Activated T-helper 1 cell treated with anti-CD3 and anti-CD28 coated beads, Interleukin-2, amount 50 U/mL, for 16 hours (primary cell): Measurements from ENCODE around the gene OOSP4B.
"Not testable (repeated sequence)": the region's sequence is repeated elsewhere in the genome, so short reads cannot be mapped to it uniquely, and the experiment has no call there.

Source experiments
- DNase-seq, 2 donors: peaks; one replicate each; pipeline ENCODE4 v3.0.0-alpha.2; 2020; ENCODE audit warnings: low read depth in 1 of 2, low spot score in 1 of 2

Gene OOSP4B

DNA sequence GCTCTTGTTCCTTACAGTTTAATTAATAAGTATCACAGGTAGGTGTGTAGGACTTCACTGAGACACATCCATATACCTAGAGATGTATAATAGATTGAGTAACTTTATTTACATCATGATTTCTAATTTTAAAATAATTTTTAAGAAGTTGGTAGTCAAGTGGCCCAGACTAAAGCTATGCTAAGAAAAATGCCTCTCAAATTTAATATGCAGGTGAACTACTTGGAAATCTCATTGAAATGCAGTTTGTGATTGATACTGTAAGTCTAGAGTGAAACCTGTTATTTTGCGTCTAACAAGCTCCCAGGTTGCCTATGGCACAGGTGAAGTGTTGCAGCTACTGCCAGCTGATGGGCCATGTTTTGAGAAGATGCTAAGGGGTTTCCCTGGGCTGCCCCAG lies at the start of gene OOSP4B:
Gene OOSP4B (plus strand): TSS at position 301 of the 400 bp plus-strand sequence.
- DNase-seq: no peak

DNA sequence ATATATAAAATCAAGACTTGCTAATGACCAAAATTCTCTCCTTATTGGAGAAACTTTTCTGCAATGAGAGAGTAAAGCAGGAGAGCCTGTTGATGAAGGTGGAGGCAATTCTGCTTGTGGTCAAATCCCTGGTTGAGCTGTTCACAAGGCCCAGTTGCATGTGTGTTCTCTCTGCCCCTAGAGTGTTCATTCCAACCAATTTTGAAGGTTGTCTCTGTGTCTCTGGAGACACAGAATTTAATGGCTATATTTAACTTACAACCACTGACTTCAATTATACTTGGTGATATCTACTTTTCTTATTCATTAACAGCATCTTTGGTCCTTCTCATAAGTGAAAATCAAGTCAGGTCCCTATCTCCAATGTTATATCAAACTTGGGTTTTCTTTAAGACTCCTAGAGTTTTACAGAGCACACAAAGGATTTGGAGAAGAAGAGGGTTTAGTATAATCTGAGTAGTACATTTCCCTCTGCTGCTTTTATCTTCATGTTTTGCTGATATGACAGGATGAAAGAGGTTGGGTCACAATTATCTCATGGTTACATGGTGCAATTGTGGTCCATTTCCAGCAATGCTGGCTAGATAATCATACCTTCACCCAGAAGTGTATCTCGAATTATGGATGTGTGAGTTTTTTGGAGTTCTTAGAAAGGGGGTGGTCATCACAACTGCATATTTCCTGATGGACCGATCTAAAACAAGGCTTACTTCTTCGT lies 49.1 kb upstream of the OOSP4B start:
- no peak for DNase-seq

DNA sequence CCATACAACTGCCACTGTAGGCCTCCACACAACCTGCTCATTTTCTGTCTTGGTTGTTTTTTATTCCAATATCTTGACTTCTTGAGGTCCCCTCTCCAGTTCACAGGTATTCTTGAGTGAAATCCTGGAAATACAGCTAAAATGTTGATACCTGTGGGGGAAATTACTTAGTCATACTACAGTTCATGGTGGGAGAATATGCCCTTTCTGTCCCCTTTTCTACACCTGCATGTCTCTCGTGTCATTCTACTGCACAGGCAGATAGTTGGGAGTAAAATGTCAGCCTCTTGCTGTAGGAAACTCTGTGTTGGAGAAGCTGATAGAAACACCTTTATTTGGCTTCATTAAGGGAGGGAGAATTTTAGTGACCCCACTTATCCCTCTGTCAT lies 48.6 kb upstream of the OOSP4B start:
- DNase-seq: no peak

DNA sequence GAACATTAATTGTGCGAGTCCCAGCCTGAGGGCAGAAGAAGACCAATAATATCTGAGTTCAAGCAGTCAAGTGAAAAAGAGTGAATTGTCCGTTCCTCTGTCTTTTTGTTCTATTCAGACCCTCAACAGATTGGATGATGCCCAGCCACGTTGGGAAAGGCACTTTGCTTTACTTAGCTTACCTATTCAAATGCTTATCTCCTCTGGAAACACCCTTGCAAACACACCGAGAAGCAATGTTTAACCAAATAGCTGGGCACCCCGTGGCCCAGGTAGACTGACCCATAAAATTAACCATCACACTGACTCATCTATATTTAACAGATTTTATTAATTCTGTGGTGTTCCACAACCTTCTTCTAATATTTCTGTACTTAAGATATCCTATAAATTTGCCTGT lies 43.9 kb upstream of the OOSP4B start:
- DNase-seq: no peak

DNA sequence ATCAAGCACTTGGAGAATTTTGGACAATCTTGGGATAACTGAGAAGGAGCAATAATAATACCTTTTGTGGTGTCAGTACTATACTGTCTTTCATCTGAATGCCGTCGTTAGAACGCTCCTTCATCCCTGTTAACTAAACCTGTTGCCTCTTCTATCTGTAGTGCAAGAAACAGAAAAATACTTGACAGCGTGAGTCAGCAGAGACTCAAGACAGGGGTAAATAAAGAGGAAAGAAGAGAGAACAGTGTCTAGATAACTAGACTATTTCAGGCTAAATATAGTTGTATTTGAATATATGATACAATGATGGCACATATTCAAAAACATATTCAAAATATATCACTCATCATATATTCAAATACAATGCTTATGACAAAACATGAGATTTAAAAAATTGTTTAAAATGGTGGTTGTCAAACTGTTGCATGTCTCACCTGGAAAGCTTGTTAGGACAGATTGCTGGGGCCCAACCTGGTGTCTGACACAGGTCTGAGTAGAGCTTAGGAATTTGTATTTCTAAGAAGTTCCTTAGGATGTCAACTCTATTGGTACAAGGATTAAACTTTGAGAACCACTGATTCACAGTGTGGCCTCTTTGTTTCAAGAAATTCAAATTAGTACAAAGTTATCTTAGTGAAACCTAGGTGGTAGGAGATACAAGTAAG lies 35.7 kb upstream of the OOSP4B start:
- DNase-seq: no peak

DNA sequence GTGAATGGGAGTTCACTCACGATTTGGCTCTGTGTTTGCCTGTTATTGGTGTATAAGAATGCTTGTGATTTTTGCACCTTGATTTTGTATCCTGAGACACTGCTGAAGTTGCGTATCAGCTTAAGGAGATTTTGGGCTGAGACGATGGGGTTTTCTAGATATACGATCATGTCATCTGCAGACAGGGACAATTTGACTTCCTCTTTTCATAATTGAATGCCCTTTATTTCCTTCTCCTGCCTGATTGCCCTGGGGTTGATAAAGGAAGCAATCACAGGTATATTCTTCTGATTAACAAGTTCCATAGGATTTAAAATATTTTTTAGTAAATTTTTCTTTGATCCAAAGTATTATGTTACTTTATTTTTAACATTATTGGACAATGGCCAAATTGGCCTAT lies 34.9 kb upstream of the OOSP4B start:
- not testable (repeated sequence) for DNase-seq

DNA sequence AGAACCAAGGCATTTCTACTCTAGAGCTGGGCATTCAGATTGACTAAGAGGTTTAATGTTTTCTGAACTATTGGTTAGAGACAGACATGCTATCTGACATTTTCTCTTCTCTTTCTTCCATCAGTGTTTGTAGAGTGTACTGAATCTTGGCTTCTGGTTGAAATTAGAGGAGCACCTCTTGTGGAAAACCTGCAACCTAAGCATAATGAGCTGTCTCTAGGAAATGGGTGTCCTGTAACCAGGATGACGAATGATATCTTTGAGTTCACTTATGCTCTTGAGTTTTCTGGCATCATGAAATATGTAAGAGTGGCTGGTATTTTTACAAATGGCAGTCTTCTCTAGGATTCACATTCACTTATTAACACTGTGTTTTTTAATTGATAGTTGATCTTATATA lies 33.8 kb upstream of the OOSP4B start:
- DNase-seq: no peak

DNA sequence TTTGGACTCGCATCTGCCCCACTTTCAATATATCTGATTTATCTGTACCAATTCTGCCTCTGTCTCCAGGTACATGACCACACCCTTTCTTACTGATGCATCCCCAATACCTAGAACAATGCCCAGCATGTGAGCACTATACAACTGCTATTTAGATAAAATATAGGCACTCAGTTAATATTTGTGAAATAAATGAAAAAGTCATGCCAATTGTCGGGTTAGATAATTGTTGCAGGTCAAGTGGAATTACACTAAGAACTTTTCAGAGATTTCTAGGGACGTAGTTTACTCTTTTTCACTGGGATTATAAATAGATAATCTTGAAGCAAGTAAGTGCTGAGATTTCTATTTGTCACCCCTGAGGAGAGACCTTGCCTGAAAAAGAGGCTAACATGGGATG lies 32.6 kb upstream of the OOSP4B start:
- no peak for DNase-seq

DNA sequence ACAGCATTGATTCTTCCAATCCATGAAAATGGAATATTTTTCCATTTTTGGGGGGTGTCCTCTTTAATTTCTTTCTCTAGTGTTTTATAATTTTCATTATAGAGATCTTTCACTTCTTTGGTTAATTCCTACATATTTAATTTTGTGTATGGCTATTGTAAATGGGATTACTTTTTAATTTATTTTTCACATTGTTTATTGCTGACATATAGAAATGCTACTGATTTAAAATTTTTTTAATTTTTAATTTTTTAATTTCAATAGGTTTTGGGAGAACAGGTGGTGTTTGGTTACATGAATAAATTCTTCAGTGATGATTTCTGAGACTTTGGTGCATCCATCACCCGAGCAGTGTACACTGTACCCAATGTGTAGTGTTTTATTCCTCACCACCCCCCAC lies 26.6 kb upstream of the OOSP4B start:
- no peak for DNase-seq

DNA sequence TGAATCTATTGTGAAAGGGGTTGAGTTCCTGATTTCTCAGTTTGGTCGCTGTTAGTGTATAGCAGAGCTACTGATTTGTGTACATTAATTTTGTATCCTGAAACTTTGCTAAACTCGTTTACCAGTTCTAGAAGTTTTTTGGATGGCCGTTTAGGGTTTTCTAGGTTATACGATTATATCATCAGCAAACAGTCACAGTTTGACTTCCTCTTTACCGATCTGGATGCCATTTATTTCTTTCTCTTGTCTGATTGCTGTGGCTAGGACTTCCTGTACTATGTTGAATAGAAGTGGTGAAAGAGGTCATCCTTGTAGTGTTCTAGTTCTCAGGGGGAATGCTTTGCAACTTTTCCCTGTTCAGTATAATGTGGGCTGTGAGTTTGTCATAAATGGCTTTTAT lies 24.6 kb upstream of the OOSP4B start:
- DNase-seq: no peak

DNA sequence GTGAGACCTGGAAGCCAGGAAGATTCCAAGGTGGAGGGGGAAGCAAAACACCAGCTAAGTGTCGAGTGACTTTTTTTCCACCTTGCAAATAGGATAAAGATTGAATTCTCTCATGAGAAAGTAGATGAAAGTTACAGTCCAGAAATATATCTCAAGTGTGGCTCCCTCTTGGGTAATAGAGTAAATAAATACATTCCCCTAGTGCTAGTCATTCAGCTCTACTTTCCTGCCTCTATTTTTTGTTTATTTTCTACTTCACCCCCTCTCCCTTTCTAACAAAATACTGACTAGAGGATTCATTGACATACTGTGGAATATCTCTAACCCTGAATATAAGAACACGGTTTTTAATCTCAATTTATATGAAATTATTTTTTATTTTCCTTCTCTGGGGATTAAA lies 19.2 kb upstream of the OOSP4B start:
- DNase-seq: no peak

DNA sequence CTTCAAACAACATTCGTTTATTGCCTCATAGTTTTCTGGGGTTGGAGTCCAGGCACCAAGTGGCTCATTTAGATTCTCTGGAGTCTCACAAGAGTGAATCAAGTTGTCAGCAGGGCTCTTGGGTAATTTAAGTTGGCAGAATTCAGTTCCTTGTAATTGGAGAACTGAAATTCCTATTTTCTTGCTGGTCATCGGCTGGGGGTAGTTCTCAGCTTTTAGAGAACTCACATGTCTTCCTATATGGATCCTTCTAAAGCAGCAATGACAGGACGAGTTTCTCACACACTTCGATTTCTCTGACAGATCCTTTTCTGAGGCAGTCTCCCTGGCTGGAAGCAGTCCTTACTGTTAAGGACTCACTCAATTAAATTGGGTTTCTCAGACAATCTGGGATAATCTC lies 17.3 kb upstream of the OOSP4B start:
- DNase-seq: no peak

DNA sequence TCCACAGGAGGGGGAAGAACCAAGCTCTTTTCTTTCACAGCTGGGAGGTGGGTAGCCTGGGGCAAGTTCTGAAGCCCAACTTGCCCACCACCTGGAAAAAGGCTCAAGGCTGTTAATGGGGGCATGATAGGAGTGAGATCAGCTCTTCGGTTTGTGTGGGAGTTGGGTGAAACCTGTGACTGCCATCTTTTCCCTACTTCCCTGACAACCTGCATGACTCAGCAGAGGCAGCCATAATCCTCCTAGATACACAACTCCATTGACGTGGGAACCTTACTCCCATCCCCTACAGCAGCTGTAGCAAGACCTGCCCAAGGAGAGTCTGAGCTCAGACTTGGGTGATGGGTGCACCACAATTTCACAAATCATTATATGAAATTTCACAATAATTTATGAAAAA lies 13.3 kb upstream of the OOSP4B start:
- no peak for DNase-seq

DNA sequence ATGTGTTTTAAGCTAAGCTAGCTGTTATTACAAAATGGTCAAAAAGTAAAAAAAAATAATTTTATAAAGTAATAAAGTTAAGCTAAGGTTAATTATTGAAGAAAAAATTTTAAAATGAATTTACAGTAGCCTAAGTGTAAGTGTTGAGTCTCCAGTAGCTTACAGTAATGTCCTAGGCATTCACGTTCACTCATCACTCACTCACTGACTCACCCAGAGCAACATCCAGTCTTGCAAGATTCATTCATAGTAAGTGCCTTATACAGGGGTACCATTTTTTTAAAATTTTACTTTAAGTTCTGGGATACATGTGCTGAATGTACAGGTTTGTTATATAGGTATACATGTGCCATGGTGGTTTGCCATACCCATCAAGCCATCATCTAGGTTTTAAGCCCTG lies 11.6 kb upstream of the OOSP4B start:
- no peak for DNase-seq

DNA sequence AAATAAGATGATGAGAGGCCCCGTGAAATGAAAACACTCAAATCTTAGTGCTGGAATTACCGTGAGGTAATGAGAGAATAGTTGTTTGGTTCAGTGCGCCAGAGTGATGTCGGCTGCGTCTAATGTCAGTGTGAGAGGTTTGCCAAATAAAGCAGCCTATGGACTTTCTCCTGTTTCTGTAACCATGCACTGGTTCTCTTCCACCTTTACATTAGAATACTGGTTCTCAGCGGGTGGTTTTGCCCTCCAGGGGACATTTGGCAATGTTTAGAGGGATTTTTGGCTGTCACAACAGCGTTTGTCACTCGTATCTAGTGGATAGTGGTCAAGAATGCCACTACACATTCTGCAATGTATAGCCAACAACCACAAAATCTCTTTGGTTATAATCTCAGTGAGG lies 1.1 kb downstream of the OOSP4B start:
- no peak for DNase-seq

DNA sequence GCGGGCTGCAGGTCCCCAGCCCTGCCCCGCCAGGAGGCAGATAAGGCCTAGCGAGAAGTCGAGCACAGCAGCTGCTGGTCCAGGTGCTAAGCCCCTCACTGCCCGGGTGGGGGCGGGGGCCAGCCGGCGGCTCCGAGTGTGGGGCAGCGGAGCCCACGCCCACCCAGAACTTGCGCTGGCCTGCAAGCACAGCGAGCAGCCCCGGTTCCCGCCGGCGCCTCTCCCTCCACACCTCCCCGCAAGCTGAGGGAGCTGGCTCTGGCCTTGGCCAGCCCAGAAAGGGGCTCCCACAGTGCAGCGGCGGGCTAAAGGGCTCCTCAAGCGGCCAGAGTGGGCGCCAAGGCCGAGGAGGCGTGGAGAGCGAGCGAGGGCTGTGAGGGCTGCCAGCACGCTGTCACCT lies 3.4 kb downstream of the OOSP4B start:
- DNase-seq: not testable (repeated sequence)

DNA sequence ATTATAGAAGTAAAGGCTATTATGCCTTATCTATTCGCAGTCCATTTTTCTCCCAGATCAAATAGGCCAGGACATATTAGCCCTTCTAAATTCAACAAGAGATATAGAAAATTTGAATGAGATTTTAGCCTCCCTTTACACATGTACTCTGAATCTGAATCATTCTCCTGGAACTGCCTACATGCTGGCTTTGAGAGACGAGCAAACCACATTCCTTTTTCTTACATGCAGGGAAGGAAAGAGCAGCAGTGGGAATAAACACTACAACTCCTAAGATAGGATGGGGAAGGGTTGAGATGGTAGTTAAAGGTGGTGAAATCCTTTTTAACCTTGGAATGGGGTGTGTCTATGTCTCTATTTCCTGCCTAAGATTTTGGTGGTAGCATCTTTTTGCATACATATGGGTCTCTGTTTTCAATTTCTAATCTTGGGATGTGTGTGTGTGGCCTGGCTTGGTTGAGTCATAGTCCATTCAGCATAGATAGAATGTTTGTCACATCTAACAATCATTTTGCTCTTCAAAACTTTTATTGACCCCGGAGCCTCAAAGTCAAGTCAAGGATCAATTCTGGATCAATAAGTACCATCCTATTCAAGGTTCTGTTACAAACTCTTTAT lies 12.1 kb downstream of the OOSP4B start:
- DNase-seq: no peak

DNA sequence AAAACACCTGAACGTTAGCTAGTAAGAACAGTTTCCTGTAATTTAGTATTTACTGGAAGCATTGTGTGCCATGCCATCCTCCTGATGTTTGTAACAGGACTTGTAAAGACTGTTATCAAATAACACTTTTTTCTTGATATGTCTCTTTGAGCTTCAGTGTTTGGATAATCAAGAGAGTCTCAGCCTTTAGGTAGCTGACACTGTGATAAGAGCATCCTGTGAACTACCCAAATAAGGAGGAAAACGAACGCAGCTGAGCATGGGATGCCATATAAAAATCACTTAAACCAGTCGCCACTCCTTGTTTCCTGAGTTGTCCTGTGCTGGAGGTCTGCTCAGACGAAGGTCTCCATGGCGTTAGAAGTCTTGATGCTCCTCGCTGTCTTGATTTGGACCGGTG lies 23.1 kb downstream of the OOSP4B start, which contains the start of gene OOSP2:
Gene OOSP2 (plus strand): TSS at position 301 of the 400 bp plus-strand sequence. CDS start 51 bp downstream, at position 352.
- no peak for DNase-seq

DNA sequence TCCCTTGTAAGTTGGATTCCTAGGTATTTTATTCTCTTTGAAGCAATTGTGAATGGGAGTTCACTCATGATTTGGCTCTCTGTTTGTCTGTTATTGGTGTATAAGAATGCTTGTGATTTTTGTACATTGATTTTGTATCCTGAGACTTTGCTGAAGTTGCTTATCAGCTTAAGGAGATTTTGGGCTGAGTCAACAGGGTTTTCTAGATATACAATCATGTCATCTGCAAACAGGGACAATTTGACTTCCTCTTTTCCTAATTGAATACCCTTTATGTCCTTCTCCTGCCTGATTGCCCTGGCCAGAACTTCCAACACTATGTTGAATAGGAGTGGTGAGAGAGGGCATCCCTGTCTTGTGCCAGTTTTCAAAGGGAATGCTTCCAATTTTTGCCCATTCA lies 33.4 kb downstream of the OOSP4B start:
- not testable (repeated sequence) for DNase-seq

DNA sequence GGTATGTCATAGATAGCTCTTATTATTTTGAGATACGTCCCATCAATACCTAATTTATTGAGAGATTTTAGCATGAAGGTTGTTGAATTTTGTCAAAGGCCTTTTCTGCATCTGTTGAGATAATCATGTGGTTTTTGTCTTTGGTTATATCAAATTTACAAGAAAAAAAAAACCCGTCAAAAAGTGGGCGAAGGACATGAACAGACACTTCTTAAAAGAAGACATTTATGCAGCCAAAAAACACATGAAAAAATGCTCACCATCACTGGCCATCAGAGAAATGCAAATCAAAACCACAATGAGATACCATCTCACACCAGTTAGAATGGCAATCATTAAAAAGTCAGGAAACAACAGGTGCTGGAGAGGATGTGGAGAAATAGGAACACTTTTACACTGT lies 33.9 kb downstream of the OOSP4B start:
- DNase-seq: not testable (repeated sequence)

DNA sequence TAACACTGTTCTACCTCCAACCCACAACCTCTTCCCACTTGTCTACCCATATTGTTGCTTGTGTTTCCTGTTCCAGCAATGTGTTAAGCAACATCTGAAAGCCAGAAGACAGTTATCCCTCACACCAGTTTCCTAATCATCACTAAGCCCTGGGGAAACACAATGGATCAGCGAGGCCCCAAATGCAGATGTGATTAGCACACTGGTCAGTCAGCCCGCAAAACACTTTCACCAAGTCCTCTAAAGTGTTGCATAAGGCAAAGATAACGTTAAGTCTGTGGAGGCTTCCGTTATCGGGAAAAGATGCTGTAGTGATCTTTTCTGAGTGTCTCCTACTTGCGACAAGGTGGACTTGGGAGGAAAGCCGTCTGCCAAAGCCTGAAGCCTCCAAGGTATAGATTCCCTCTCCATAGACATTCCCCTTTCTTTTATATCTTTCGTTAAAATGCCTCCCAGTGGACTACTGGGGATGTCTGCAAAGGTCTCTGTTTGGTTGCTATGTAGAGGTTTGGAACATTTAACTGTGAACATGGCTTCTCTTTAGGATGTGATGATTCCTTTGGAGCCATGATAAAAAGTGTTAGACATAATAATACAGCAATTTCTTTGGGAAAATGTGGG lies 39.5 kb downstream of the OOSP4B start, which contains the start of gene MS4A3:
Gene MS4A3 (plus strand): TSS at position 317 of the 621 bp plus-strand sequence. CDS start 4,496 bp downstream, outside the sequence.
- DNase-seq: no peak

DNA sequence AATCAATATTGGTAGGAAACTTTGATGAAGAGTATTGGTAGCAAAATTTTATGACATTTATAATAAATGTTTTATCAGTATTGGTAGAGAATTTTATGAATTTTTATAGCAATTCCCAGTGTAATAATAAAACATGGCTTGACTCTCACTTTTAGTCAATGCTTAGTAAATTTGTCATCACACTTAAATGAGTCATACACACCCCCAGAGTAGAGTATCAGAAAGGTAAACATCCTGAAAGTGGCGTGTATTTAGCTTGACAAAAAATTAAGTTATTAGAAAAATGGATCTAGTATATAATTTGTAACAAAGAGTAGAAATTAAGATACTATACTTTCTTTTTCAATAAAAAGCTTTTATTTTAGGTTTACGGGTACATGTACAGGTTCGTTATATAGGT lies 42.1 kb downstream of the OOSP4B start:
- no peak for DNase-seq
